Epithelial cell of esophagus (primary cell): Measurements from ENCODE around the gene IL9.

ENCODE experiments used
- DNase-seq: peaks from one replicate; pipeline ENCODE4 v3.0.0; 2010; ENCODE audit warnings: low read depth
- H3K4me3 ChIP-seq: 2 replicates; pipeline ENCODE4 v1.5.1; 2011; ENCODE audit warnings: mild to moderate bottlenecking, low read length, control low read depth
- TF ChIP-seq, protein P1 (sequence below): IDR thresholded peaks from 2 replicates; pipeline ENCODE4 v1.5.1; 2011; ENCODE audit warnings: low read depth, mild to moderate bottlenecking, low read length, control low read depth, inconsistent platforms; ENCODE audit not compliant: insufficient read depth; ENCODE audit errors: missing control alignments

IL9 gene

GRCh38 chr5:135915466-135916001 lies 19.9 kb upstream of the IL9 start:
- DNase-seq, result no peak
- TF ChIP-seq, protein P1, sequence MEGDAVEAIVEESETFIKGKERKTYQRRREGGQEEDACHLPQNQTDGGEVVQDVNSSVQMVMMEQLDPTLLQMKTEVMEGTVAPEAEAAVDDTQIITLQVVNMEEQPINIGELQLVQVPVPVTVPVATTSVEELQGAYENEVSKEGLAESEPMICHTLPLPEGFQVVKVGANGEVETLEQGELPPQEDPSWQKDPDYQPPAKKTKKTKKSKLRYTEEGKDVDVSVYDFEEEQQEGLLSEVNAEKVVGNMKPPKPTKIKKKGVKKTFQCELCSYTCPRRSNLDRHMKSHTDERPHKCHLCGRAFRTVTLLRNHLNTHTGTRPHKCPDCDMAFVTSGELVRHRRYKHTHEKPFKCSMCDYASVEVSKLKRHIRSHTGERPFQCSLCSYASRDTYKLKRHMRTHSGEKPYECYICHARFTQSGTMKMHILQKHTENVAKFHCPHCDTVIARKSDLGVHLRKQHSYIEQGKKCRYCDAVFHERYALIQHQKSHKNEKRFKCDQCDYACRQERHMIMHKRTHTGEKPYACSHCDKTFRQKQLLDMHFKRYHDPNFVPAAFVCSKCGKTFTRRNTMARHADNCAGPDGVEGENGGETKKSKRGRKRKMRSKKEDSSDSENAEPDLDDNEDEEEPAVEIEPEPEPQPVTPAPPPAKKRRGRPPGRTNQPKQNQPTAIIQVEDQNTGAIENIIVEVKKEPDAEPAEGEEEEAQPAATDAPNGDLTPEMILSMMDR, result no peak
- no peak overlapping the region for H3K4me3 ChIP-seq

- TF ChIP-seq, protein P1, result no peak
- no peak for DNase-seq
- H3K4me3 ChIP-seq, result no peak overlapping the region
Measured at GRCh38 chr5:135913713-135914626, 18.3 kb upstream of the IL9 start.

DNA sequence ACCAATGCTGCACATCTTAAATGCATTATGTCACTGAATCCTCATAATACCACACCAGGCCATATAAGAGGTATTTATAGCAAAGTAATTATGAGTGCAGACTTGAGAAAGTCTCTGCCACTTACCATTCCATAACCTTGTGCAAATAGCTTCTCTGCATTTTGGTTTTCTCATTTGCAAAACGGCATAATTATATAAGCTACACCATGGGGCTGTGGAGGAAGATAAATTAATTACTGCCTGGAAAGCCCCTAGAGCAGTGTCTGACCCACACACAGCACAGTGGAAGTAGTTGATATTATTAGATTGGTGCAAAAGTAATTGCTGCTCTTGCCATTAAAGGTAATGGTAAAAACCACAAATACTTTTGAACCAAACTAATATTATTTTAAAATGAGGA lies 9.5 kb upstream of the IL9 start:
- DNase-seq, result no peak
- no peak overlapping the region for H3K4me3 ChIP-seq
- TF ChIP-seq, protein P1, result no peak

GRCh38 chr5:135901633-135902032 lies 6.0 kb upstream of the IL9 start:
- TF ChIP-seq, protein P1, result no peak
- no peak for DNase-seq
- H3K4me3 ChIP-seq, result no peak overlapping the region

GRCh38 chr5:135900276-135900675 lies 4.6 kb upstream of the IL9 start:
- no peak overlapping the region for H3K4me3 ChIP-seq
- DNase-seq, result no peak
- TF ChIP-seq, protein P1, result no peak

- no peak for DNase-seq
- TF ChIP-seq, protein P1, result no peak
- H3K4me3 ChIP-seq, result no peak overlapping the region
Measured at GRCh38 chr5:135898651-135899050, 3.0 kb upstream of the IL9 start.
